ENCODE results near the gene ATG5.
"Not testable (repeated sequence)": the region's sequence is repeated elsewhere in the genome, so short reads cannot be mapped to it uniquely, and the experiment has no call there.

Gene ATG5

GRCh38 chr6:106155219-106155830, 170.2 kb downstream of the ATG5 start:
- H4K20me1 ChIP-seq (ENCODE audit: control insufficient read depth, insufficient read depth, low read depth, low read length) = no peaks in the 10 kb centered on the region
- H3K4me3 ChIP-seq (ENCODE audit: low read length) = no peak overlapping the region
- no peaks in the 10 kb centered on the region for H3F3A ChIP-seq (ENCODE audit: control insufficient read depth, insufficient read depth)
- no peaks in the 10 kb centered on the region for H3K79me2 ChIP-seq (ENCODE audit: control insufficient read depth, low read length)
- TF ChIP-seq EZH2phosphoT487 (IDR thresholded peaks at IDR 0.05; ENCODE audit: borderline replicate concordance, low read length) = no peak
- no peak for TF ChIP-seq CTCF (IDR thresholded peaks at IDR 0.05; ENCODE audit: low read depth, low read length, poor library complexity, severe bottlenecking)
- no peaks in the 10 kb centered on the region for H3K9me2 ChIP-seq (replicated peaks; ENCODE audit: control insufficient read depth, low read length)
- no peak overlapping the region for H3K4me2 ChIP-seq (ENCODE audit: low read length)
- no peaks in the 10 kb centered on the region for H3K4me1 ChIP-seq (ENCODE audit: control insufficient read depth, low read length)
- H3K9me3 ChIP-seq (ENCODE audit: control insufficient read depth, insufficient read depth, low read length) = no peaks in the 10 kb centered on the region
- peaks cover 4% of the 10 kb centered on the region; the same call in 1 of the 2 replicates for H3K27me3 ChIP-seq (ENCODE audit: control insufficient read depth, low read length)
- H3K27ac ChIP-seq (ENCODE audit: low read depth, low read length) = no peak overlapping the region
- no peaks in the 10 kb centered on the region for H3K36me3 ChIP-seq (ENCODE audit: control insufficient read depth, low read length)

GRCh38 chr6:106154326-106154725, 171.2 kb downstream of the ATG5 start:
- Histone ChIP-seq H3F3A (ENCODE audit: control insufficient read depth, insufficient read depth) (no peaks in the 10 kb centered on the region), H3K27ac (ENCODE audit: low read depth, low read length) (no peak overlapping the region), H3K9me3 (ENCODE audit: control insufficient read depth, insufficient read depth, low read length) (no peaks in the 10 kb centered on the region), H3K27me3 (ENCODE audit: control insufficient read depth, low read length) (peaks cover 4% of the 10 kb centered on the region; the same call in 1 of the 2 replicates), H3K9me2 (replicated peaks; ENCODE audit: control insufficient read depth, low read length) (no peaks in the 10 kb centered on the region), H3K4me2 (ENCODE audit: low read length) (no peak overlapping the region), H3K36me3 (ENCODE audit: control insufficient read depth, low read length) (no peaks in the 10 kb centered on the region), H4K20me1 (ENCODE audit: control insufficient read depth, insufficient read depth, low read depth, low read length) (no peaks in the 10 kb centered on the region), H3K79me2 (ENCODE audit: control insufficient read depth, low read length) (no peaks in the 10 kb centered on the region), H3K4me1 (ENCODE audit: control insufficient read depth, low read length) (no peaks in the 10 kb centered on the region), H3K4me3 (ENCODE audit: low read length) (no peak overlapping the region)
- TF ChIP-seq EZH2phosphoT487 (IDR thresholded peaks at IDR 0.05; ENCODE audit: borderline replicate concordance, low read length) (no peak), CTCF (IDR thresholded peaks at IDR 0.05; ENCODE audit: low read depth, low read length, poor library complexity, severe bottlenecking) (no peak)

- Histone ChIP-seq H4K20me1 (ENCODE audit: control insufficient read depth, insufficient read depth, low read depth, low read length) (no peaks in the 10 kb centered on the region), H3K27me3 (ENCODE audit: control insufficient read depth, low read length) (peaks cover 4% of the 10 kb centered on the region; the same call in 1 of the 2 replicates), H3K79me2 (ENCODE audit: control insufficient read depth, low read length) (no peaks in the 10 kb centered on the region), H3K9me2 (replicated peaks; ENCODE audit: control insufficient read depth, low read length) (no peaks in the 10 kb centered on the region), H3K36me3 (ENCODE audit: control insufficient read depth, low read length) (no peaks in the 10 kb centered on the region), H3K4me2 (ENCODE audit: low read length) (no peak overlapping the region), H3K4me3 (ENCODE audit: low read length) (no peak overlapping the region), H3K4me1 (ENCODE audit: control insufficient read depth, low read length) (no peaks in the 10 kb centered on the region), H3F3A (ENCODE audit: control insufficient read depth, insufficient read depth) (no peaks in the 10 kb centered on the region), H3K27ac (ENCODE audit: low read depth, low read length) (no peak overlapping the region), H3K9me3 (ENCODE audit: control insufficient read depth, insufficient read depth, low read length) (no peaks in the 10 kb centered on the region)
- TF ChIP-seq CTCF (IDR thresholded peaks at IDR 0.05; ENCODE audit: low read depth, low read length, poor library complexity, severe bottlenecking) (no peak), EZH2phosphoT487 (IDR thresholded peaks at IDR 0.05; ENCODE audit: borderline replicate concordance, low read length) (no peak)
Observed at GRCh38 chr6:106152952-106153351, 172.6 kb downstream of the ATG5 start.

- H3K4me1 ChIP-seq (ENCODE audit: control insufficient read depth, low read length); H3K27ac ChIP-seq (ENCODE audit: low read depth, low read length); H3K9me3 ChIP-seq (ENCODE audit: control insufficient read depth, insufficient read depth, low read length); H3K27me3 ChIP-seq (ENCODE audit: control insufficient read depth, low read length); H3F3A ChIP-seq (ENCODE audit: control insufficient read depth, insufficient read depth); H3K9me2 ChIP-seq (replicated peaks; ENCODE audit: control insufficient read depth, low read length); H3K4me3 ChIP-seq (ENCODE audit: low read length); H3K4me2 ChIP-seq (ENCODE audit: low read length); H3K79me2 ChIP-seq (ENCODE audit: control insufficient read depth, low read length); H4K20me1 ChIP-seq (ENCODE audit: control insufficient read depth, insufficient read depth, low read depth, low read length); H3K36me3 ChIP-seq (ENCODE audit: control insufficient read depth, low read length): not testable (repeated sequence)
Observed at GRCh38 chr6:106152476-106152875, 173.1 kb downstream of the ATG5 start.

Data from DOHH2 (cell line).